NCI-H748 (cell line): ENCODE measurements around the gene POLK.
"Not testable (repeated sequence)": the region's sequence is repeated elsewhere in the genome, so short reads cannot be mapped to it uniquely, and the experiment has no call there.

Experiments
- DNase-seq: peaks from one replicate; lab custom pipeline; 2025; ENCODE audit not compliant: unreplicated experiment; lab: John Stamatoyannopoulos, UW

POLK gene

GRCh38 chr5:75511435-75512382 is at the start of gene POLK, which contains the start of gene CERT1:
TSS of gene POLK (plus strand) at chr5:75511891.
TSS of gene CERT1 (minus strand) at chr5:75511629. CDS start at chr5:75511207, 422 bp downstream.
- DNase-seq = peak; percentile 98

GRCh38 chr5:75463726-75464125 is 48.0 kb upstream of the POLK start:
- DNase-seq = no peak

- no peak for DNase-seq
These were observed 46.2 kb upstream of the POLK start for GRCh38 chr5:75465480-75465879.

GRCh38 chr5:75466006-75466716 is 45.5 kb upstream of the POLK start:
- DNase-seq = no peak

GRCh38 chr5:75468593-75468992 is 43.1 kb upstream of the POLK start:
- no peak for DNase-seq

GRCh38 chr5:75469017-75469416 is 42.7 kb upstream of the POLK start:
- no peak for DNase-seq

GRCh38 chr5:75471193-75471592 is 40.5 kb upstream of the POLK start:
- DNase-seq = no peak

- no peak for DNase-seq
These were observed 38.7 kb upstream of the POLK start for GRCh38 chr5:75472973-75473372.

- no peak for DNase-seq
These were observed 38.2 kb upstream of the POLK start for GRCh38 chr5:75473463-75473862.

- no peak for DNase-seq
These were observed 36.3 kb upstream of the POLK start for GRCh38 chr5:75475364-75475763.

- DNase-seq = no peak
These were observed 30.7 kb upstream of the POLK start for GRCh38 chr5:75481024-75481423.

GRCh38 chr5:75482482-75482881 is 29.2 kb upstream of the POLK start:
- DNase-seq = no peak

- no peak for DNase-seq
These were observed 27.1 kb upstream of the POLK start for GRCh38 chr5:75484605-75485004.

- not testable (repeated sequence) for DNase-seq
These were observed 21.8 kb upstream of the POLK start for GRCh38 chr5:75489847-75490246.

- DNase-seq = no peak
These were observed 20.1 kb upstream of the POLK start for GRCh38 chr5:75491621-75492020.

- DNase-seq = no peak
These were observed 15.7 kb upstream of the POLK start for GRCh38 chr5:75496026-75496425.

- no peak for DNase-seq
These were observed 13.4 kb upstream of the POLK start for GRCh38 chr5:75498208-75498777.

- DNase-seq = not testable (repeated sequence)
These were observed 12.8 kb upstream of the POLK start for GRCh38 chr5:75498875-75499274.

GRCh38 chr5:75505112-75505511 is 6.6 kb upstream of the POLK start:
- not testable (repeated sequence) for DNase-seq

GRCh38 chr5:75507841-75508240 is 3.9 kb upstream of the POLK start:
- DNase-seq = no peak

GRCh38 chr5:75509546-75509945 is 2.1 kb upstream of the POLK start:
- no peak for DNase-seq

GRCh38 chr5:75509956-75510355 is 1.7 kb upstream of the POLK start:
- peak; percentile 4 for DNase-seq
